OCI-LY3 (cell line): ENCODE data around the gene CHN1.

Source experiments
- EZH2phosphoT487 ChIP-seq: fragments of 200-600 bp; shearing (Covaris generic); IDR thresholded peaks from 2 replicates; pipeline ENCODE4 v1.6.1; 2018; ENCODE audit warnings: antibody characterized with exemption, mixed run types, low read depth
- TF ChIP-seq, protein P1 (sequence below): fragments of 200-600, 300-600 bp; sonication (generic); IDR thresholded peaks from 2 replicates; pipeline ENCODE4 v1.5.1; 2014; ENCODE audit warnings: antibody characterized with exemption, low read length, low read depth

GRCh38 chr2:174952607-174953006 is 52.6 kb downstream of the CHN1 start:
- TF ChIP-seq, protein P1, sequence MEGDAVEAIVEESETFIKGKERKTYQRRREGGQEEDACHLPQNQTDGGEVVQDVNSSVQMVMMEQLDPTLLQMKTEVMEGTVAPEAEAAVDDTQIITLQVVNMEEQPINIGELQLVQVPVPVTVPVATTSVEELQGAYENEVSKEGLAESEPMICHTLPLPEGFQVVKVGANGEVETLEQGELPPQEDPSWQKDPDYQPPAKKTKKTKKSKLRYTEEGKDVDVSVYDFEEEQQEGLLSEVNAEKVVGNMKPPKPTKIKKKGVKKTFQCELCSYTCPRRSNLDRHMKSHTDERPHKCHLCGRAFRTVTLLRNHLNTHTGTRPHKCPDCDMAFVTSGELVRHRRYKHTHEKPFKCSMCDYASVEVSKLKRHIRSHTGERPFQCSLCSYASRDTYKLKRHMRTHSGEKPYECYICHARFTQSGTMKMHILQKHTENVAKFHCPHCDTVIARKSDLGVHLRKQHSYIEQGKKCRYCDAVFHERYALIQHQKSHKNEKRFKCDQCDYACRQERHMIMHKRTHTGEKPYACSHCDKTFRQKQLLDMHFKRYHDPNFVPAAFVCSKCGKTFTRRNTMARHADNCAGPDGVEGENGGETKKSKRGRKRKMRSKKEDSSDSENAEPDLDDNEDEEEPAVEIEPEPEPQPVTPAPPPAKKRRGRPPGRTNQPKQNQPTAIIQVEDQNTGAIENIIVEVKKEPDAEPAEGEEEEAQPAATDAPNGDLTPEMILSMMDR = no peak
- no peak for TF ChIP-seq EZH2phosphoT487
